ENCODE measurements around the gene KIAA0232.
A peak's percentile ranks its signal among the peaks of the same experiment; 100 is the strongest.
"Not testable (repeated sequence)": the region's sequence is repeated elsewhere in the genome, so short reads cannot be mapped to it uniquely, and the experiment has no call there.

The KIAA0232 gene

DNA sequence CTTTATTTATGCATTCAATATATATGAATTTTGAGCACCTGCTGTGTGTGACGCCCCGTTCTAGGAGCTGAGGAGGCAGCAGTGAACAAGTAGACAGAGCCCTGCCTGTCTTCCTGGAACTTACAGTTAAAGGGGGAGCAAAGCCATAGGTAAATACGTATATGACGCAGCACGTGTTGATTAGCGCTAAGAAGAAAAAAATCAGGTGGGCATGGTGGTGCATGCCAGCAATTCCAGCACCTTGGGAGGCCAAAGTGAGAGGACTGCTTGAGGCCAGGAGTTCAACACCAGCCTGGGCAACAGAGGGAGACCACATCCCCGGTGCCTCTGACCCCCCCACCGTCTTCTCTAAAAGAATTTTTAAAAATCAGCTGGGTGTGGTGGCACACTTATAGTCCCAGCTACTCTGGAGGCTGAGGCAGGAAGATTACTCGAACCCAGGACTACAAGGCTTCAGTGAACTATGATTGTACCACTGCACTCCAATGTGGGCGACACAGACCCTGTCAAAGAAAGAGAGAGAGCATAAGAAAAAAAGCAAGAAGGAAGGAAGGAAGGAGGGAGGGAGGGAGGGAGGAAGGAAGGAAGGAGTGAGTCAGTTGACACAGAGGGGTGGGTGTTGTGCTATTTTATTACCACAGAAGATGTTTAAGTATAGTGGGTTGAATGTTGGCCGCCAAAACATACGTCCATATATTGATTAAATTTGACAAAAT lies 5.4 kb upstream of the KIAA0232 start:
- peak; percentile 21 for DNase-seq

DNA sequence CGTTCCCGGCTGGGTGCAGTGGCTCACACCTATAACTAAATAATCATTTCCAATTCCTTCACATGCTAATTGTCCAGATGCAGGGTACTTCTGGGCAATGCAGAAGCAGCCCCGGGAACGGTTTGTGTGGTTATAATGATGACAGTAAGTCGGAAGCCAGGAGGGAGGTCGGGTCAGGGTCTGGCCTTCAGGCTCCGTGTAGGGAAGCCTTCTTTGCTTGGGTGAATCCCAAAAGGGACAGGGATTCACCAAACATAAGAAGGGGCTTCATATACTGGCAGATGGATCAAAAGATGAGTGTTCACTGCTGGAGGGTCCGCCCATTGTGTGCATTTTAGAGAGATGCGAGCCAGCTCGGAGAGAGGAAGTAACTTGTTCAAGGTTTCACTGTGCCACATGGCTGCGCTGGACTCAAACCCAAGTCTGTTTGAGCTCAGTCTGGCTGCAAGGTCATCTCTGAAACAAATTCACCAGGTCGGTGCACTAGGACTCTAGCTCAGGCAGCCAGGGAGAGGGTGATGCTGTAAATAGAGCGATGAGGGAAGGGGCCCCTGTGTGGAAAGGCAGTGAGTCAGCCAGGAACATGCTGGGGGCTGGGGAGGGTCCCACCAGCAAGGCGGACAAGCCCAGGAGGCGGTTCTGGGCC lies 4.8 kb upstream of the KIAA0232 start:
- DNase-seq: no peak

GRCh38 chr4:6778435-6778834 lies 4.1 kb upstream of the KIAA0232 start:
- no peak for DNase-seq

GRCh38 chr4:6779667-6780565 lies 2.6 kb upstream of the KIAA0232 start:
- no peak for DNase-seq

GRCh38 chr4:6781113-6781512 lies 1.4 kb upstream of the KIAA0232 start:
- no peak for DNase-seq

GRCh38 chr4:6781561-6781960 lies 966 bp upstream of the KIAA0232 start:
- DNase-seq: no peak

DNA sequence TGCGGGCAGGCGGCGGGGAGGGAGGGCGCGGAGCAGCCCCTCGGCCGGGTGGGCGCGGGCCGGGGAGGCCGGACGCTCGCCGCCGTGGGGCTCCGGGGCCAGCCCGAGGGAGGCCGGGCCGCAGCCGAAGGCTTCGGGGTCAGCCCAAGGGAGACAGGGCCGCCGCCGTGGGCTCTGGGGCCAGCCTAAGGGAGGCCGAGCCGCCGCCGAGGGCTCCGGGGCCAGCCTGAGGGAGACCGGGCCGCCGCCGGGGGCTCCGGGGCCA lies 251 bp downstream of the KIAA0232 start:
- no peak for DNase-seq

DNA sequence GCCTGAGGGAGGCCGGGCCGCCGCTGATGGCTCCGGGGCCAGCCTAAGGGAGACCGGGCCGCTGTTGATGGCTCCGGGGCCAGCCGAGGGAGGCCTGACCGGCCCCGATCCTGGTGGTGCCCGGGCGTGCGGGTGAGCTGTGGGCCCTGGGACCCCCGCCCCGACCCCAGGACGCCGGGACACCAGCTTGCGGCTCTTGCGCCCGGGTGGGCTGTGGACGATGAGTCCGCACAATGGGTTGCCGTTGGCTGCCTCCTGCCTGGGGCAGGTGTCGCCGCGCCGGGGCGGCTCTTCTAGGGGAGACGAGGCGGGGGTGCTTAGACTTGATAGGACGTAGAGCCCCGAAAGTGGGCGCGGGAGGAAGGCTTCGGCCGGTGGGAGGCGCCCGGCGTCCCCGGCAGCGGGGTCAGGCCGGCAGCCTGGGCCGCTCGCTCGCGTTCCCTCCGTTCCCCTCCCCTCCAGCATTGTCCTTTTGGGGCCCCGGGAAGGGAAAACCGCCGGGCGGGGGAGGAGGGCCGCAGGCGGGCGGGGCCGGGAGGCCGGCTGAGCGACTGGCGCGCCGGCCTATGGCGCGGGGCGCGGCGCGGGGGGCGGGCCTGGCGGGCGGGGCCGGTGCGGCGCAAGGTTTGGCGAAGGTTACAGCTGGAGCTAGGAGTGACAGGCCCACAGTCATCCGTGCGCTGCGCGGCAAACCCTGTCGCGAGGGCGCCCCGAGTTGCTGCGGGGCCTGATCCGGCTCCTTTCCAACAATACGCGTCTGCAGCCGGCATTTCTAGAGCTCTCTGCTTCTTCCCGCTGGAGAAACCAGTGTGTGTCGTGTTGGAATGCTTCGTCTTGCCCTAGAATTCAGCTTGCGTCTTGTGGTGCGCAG lies 819 bp downstream of the KIAA0232 start:
- peak; percentile 91 for DNase-seq

DNA sequence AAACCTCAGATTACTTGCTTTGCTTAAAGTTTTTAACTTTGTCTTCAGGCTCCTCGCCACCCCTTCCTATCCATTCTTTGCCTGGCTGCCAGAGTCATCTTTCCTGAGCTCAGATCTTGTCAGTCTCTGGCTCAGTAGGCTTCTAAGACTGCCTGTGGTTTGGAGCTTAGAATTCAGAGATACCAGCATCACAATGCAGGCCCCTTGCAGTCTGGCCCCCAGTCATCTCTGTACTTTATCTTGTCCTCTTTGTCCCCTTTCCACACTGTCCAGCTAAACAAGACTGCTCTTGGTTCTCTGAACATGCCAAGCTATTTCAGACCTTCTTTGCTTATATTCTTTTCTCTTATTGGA lies 3.0 kb downstream of the KIAA0232 start:
- no peak for DNase-seq

- peak; percentile 25 for DNase-seq
Observed at GRCh38 chr4:6788123-6788522, 5.6 kb downstream of the KIAA0232 start.

DNA sequence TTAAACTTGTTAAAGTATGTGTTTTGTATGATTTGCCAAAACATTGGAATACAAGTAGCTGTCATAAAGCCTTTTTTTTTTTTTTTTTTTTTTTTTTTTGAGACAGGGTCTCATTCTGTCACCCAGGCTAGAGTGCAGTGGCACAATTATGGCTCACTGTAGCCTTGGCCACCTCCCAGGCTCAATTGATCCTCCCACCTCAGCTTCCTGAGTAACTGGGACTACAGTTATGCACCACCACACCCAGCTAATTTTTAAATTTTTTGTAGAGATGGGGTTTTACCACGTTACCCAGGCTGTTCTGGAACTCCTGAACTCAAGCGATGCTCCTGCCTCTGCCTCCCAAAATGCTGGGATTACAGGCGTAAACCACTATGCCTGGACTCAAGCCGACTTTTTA lies 8.7 kb downstream of the KIAA0232 start:
- DNase-seq: not testable (repeated sequence)

DNA sequence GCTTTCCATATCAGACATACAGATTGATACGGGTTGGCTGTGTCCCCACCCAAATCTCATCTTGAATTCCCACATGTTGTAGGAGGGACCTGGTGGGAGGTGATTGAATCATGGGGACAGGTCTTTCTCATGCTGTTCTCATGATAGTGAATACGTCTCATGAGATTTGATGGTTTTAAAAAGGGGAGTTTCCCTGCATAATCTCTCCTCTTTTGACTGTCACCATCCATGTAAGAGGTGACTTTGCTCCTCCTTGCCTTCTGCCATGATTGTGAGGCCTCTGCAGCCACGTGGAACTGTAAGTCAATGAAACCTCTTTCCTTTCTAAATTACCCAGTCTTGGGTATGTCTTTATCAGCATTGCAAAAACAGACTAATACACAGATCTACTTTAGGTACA lies 9.3 kb downstream of the KIAA0232 start:
- DNase-seq: not testable (repeated sequence)

DNA sequence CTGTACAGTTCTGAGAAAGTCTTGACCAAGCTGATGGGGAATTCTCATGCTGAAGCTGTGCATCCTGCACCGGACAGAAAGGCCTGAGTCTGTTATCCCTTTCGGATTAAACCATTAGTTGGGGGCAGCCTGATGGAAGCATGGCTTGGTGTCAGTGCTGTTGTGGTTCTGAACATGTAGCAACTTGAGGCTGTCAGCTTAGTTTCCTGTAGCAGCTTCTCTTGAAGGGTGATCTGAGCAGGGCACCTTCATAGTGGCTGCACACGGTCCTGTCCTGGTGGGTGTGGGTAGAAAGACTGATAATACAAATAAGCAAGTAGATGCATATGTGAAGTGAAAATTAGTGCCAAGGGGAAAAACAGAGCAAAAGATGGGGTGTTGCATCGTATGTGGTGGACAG lies 11.7 kb downstream of the KIAA0232 start:
- DNase-seq: no peak

GRCh38 chr4:6795821-6796220 lies 13.3 kb downstream of the KIAA0232 start:
- no peak for DNase-seq

DNA sequence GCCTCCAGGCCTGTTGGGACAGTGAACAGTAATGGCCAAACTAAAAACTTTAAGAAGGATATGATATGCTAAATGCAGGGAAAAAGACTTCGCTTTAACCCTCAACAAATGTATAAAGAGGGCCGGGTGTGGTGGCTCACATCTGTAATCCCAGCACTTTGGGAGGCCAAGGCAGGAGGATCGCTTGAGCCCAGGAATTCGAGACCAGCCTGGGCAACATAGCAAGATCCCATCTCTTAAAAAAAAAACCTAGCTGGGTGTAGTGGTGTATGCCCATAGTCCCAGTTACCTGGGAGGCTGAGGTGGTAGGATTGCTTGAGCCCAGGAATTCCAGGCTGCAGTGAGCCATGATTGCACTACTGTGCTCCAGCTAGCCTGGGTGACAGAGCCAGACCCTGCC lies 14.8 kb downstream of the KIAA0232 start:
- DNase-seq: not testable (repeated sequence)

GRCh38 chr4:6799091-6799490 lies 16.6 kb downstream of the KIAA0232 start:
- no peak for DNase-seq

- DNase-seq: no peak
Observed at GRCh38 chr4:6802025-6802424, 19.5 kb downstream of the KIAA0232 start.

GRCh38 chr4:6802626-6803025 lies 20.1 kb downstream of the KIAA0232 start:
- no peak for DNase-seq

DNA sequence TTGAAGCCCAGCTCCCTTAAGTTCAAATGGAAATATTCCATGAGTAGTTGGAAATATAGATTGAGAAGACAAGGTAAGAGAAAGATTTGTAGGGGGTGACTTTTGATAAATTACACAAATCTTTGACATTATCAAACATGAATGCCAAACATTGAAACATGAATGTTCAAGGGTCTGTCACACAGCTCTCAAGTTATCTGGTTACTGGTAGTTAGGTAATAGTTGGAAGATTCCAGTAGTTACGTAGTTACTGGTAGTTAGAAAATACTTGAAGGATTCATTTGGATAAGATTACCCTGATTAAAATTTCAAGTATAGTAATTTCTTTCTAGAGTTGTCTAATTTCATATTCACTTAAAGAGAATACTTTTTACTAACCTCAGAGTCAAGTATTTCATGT lies 20.7 kb downstream of the KIAA0232 start:
- no peak for DNase-seq

DNA sequence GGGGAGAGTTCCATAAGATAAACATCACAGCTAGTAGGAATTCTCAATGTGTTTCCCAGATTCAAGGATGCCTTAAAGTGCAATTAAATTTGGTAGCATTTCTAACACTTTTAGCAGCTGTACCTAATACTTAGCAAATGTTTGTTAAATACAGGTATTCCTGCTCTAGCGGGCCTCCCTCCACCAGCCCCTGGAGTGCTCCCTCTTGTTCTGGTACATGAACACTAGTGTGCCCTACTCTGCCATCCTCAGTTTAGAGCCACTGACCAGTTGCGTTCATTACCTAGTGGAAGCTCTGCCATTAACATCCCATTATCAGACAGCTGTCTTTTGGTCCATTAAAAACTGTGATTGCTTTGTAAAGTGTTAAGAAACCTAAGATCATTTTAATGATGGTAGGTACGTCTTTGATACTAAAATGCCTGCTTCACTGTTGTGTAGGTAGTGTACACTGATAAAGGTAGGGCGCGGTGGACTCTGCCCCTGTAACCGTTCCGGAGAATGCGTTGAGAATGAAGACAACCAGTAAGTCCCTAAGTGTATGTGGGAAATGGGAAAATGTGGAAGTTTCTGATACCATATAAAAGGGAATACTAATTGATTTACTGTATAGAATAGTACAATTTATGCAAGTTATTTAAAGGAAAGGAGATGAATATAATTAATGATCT lies 21.7 kb downstream of the KIAA0232 start:
- no peak for DNase-seq

DNA sequence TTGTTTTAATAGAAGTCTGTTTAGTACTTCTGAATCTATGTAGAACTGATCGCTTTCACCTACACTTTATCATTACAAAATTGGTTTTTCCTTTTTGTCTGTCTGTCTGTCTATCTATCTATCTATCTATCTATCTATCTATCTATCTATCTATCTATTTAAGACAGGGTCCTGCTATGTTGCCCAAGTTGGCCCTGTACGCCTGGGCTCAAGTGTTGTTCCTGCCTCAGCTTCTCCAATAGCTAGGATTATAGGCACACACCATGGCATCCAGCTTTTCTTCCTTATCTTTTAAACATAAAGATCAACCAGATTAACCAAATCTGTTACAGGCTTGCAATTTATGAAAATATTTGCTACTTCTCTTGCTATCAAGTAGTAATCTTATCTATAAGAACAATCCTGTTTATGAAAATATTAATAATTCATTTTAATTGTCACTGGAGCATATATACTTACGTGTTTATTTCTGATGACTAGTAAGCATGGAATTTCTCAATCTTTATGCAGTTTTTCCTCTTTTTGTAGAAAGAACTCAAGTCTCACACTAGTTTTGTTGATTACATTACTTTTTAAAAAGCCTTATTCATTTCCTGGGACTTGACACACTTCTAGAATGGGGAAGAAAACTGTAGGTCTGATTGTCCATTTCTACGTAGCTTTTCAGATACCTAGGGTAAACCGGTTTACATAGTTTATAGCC lies 24.5 kb downstream of the KIAA0232 start:
- DNase-seq: no peak

- no peak for DNase-seq
Observed at GRCh38 chr4:6808259-6808658, 25.7 kb downstream of the KIAA0232 start.
